Measurements from ENCODE around the gene AGGF1. TPM values are rescaled to one million over a fixed set of nuclear protein-coding genes. Genes with fewer than 3 reads are reported as not detected.
"Not testable (repeated sequence)": the region's sequence is repeated elsewhere in the genome, so short reads cannot be mapped to it uniquely, and the experiment has no call there.

Gene AGGF1
- polyA plus RNA-seq, 12 donors, result 15.2 to 27.0 (median 17.7) TPM; not detected in 1

GRCh38 chr5:77017668-77018067 is 12.5 kb upstream of the AGGF1 start:
- DNase-seq, result no peak

- no peak for DNase-seq
Measured at GRCh38 chr5:77022511-77023417, 7.4 kb upstream of the AGGF1 start.

GRCh38 chr5:77024490-77024889 is 5.7 kb upstream of the AGGF1 start:
- DNase-seq, result no peak

- DNase-seq, result no peak
Measured at GRCh38 chr5:77028631-77029375, 1.4 kb upstream of the AGGF1 start.

- DNase-seq, result no peak
Measured at GRCh38 chr5:77029376-77029885, 773 bp upstream of the AGGF1 start.

- no peak for DNase-seq
Measured at GRCh38 chr5:77031891-77032290, 1.7 kb downstream of the AGGF1 start.

- DNase-seq, result no peak
Measured at GRCh38 chr5:77032635-77033034, 2.4 kb downstream of the AGGF1 start.

- DNase-seq, result no peak
Measured at GRCh38 chr5:77033338-77033737, 3.1 kb downstream of the AGGF1 start.

- no peak for DNase-seq
Measured at GRCh38 chr5:77035950-77036349, 5.7 kb downstream of the AGGF1 start.

- no peak for DNase-seq
Measured at GRCh38 chr5:77046416-77047073, 16.3 kb downstream of the AGGF1 start.

- no peak for DNase-seq
Measured at GRCh38 chr5:77064040-77064439, 33.8 kb downstream of the AGGF1 start.

- no peak for DNase-seq
Measured at GRCh38 chr5:77065256-77065655, 35.1 kb downstream of the AGGF1 start.

GRCh38 chr5:77066184-77066583 is 36.0 kb downstream of the AGGF1 start:
- DNase-seq, result no peak

- DNase-seq, result no peak
Measured at GRCh38 chr5:77066823-77067442, 36.7 kb downstream of the AGGF1 start.

- no peak for DNase-seq
Measured at GRCh38 chr5:77073667-77074066, 43.5 kb downstream of the AGGF1 start.

- DNase-seq, result no peak
Measured at GRCh38 chr5:77074745-77075144, 44.5 kb downstream of the AGGF1 start.

- DNase-seq, result peak; percentile 75
Measured at GRCh38 chr5:77076961-77077828, 47.0 kb downstream of the AGGF1 start.

GRCh38 chr5:77077829-77078176 is 47.6 kb downstream of the AGGF1 start:
- no peak for DNase-seq

- DNase-seq, result not testable (repeated sequence)
Measured at GRCh38 chr5:77080479-77080878, 50.3 kb downstream of the AGGF1 start.

GRCh38 chr5:77080905-77081304 is 50.7 kb downstream of the AGGF1 start:
- DNase-seq, result no peak

- no peak for DNase-seq
Measured at GRCh38 chr5:77082280-77082679, 52.1 kb downstream of the AGGF1 start.

Data from muscle of arm (tissue), 12 donors.